Smooth muscle cell (in vitro differentiated cells): ENCODE results near the gene ZNHIT6. TPM values are rescaled to one million over a fixed set of nuclear protein-coding genes. Genes with fewer than 3 reads are reported as not detected.

ENCODE experiments used
- DNase-seq: peaks from one replicate; lab custom pipeline; 2025; ENCODE audit not compliant: unreplicated experiment; lab: John Stamatoyannopoulos, UW
- H2AFZ ChIP-seq: fragments of 200-600 bp; sonication (generic); 2 replicates; pipeline ENCODE4 v1.6.0; 2016; ENCODE audit warnings: antibody characterized with exemption, low read depth, mild to moderate bottlenecking
- H3F3A ChIP-seq: fragments of 200-600 bp; sonication (generic); 2 replicates; pipeline ENCODE4 v1.6.0; 2017; ENCODE audit warnings: antibody characterized with exemption, low read depth
- H3K27ac ChIP-seq: fragments of 200-600 bp; sonication (generic); 2 replicates; pipeline ENCODE4 v1.5.1; 2016; ENCODE audit warnings: low read depth, mild to moderate bottlenecking
- H3K27me3 ChIP-seq: fragments of 200-600 bp; sonication (generic); 2 replicates; pipeline ENCODE4 v1.6.1; 2016; ENCODE audit warnings: low read depth, mild to moderate bottlenecking
- H3K36me3 ChIP-seq: fragments of 200-600 bp; sonication (generic); 2 replicates; pipeline ENCODE4 v1.5.1; 2016; ENCODE audit warnings: low read depth
- H3K4me1 ChIP-seq: fragments of 200-600 bp; sonication (generic); 2 replicates; pipeline ENCODE4 v1.5.1; 2016; ENCODE audit warnings: low read depth
- H3K4me2 ChIP-seq: fragments of 200-600 bp; sonication (generic); 2 replicates; pipeline ENCODE4 v1.6.0; 2016; ENCODE audit warnings: mild to moderate bottlenecking
- H3K4me3 ChIP-seq: fragments of 200-600 bp; sonication (generic); 2 replicates; pipeline ENCODE4 v1.5.1; 2016; ENCODE audit warnings: mild to moderate bottlenecking
- H3K79me2 ChIP-seq: fragments of 200-600 bp; sonication (generic); 2 replicates; pipeline ENCODE4 v1.6.0; 2016; ENCODE audit warnings: low read depth, mild to moderate bottlenecking
- H3K9ac ChIP-seq: fragments of 200-600 bp; sonication (generic); 2 replicates; pipeline ENCODE4 v1.6.0; 2016; ENCODE audit warnings: low read depth
- H3K9me3 ChIP-seq: fragments of 200-600 bp; sonication (generic); replicated peaks from 2 replicates; pipeline ENCODE4 v1.5.1; 2016; ENCODE audit warnings: low read depth
- H4K20me1 ChIP-seq: fragments of 200-600 bp; sonication (generic); 2 replicates; pipeline ENCODE4 v1.6.0; 2016; ENCODE audit warnings: low read depth
- WGBS: methylation state at CpG from one replicate; pipeline ENCODE4 v1.1.7; 2016; ENCODE audit warnings: low lambda C conversion rate; 5-methylcytosine and 5-hydroxymethylcytosine counted together
- polyA plus RNA-seq: library from polyadenylated mRNA; unstranded; fragments of >200 nt; fragmentation: Nextera tagmentation; extraction: Ambion mirVana; gene quantifications from 2 replicates; pipeline ENCODE4 v1.2.1, GENCODE V29; 2016
- total RNA-seq: library from RNA; depleted of rRNA; stranded (reverse); fragments of >200 nt; gene quantifications from 2 replicates; pipeline ENCODE4 v1.2.3, GENCODE V29; 2014
- TF ChIP-seq, protein P1 (sequence below): fragments of 200-600 bp; sonication (generic); IDR thresholded peaks from 2 replicates; pipeline ENCODE4 v1.5.1; 2017; ENCODE audit warnings: borderline replicate concordance, mild to moderate bottlenecking, antibody characterized with exemption; ENCODE audit not compliant: insufficient read depth, poor library complexity, severe bottlenecking

Gene ZNHIT6
- total and polyA plus RNA-seq, 2 experiments from 2014 or later: 15.0 to 15.5 TPM

DNA sequence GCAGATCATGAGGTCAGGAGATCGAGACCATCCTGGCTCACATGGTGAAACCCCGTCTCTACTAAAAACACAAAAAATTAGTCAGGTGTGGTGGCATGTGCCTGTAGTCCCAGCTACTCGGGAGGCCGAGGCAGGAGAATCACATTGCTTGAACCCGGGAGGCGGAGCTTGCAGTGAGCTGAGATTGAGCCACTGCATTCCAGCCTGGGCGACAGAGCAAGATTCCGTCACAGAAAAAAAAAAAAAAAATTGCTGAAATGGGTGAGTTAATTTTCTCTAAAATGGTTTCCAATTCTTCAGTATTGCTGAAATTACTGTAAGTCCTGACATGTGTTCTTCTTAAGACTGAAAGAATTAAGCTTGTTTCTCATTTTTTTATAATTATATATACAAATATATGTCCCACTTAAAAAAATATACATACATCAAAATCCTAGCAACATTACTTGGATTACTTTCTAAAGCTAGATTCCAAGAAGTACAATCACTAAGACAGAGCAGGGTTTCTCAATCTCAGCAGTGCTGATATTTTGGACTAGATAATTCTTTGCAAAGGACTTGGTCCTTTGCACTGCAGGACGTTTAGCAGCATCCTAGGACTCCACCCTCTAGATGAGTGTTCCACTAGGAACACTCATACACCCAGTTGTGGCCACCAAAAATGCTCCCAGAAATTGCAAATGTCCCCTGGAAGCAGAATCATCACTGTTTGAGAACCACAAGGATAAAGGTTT, 24.8 kb downstream of the ZNHIT6 start:
- no peak for DNase-seq
- no peak overlapping the region for H3K9ac ChIP-seq
- peaks cover 4% of the 10 kb centered on the region for H3K36me3 ChIP-seq
- H4K20me1 ChIP-seq: no peaks in the 10 kb centered on the region
- H3K27me3 ChIP-seq: no peaks in the 10 kb centered on the region
- H3K4me3 ChIP-seq: no peak overlapping the region
- no peaks in the 10 kb centered on the region for H3K4me1 ChIP-seq
- H3F3A ChIP-seq: no peaks in the 10 kb centered on the region
- H3K79me2 ChIP-seq: peaks cover 13% of the 10 kb centered on the region
- H2AFZ ChIP-seq: no peak overlapping the region
- TF ChIP-seq, protein P1, sequence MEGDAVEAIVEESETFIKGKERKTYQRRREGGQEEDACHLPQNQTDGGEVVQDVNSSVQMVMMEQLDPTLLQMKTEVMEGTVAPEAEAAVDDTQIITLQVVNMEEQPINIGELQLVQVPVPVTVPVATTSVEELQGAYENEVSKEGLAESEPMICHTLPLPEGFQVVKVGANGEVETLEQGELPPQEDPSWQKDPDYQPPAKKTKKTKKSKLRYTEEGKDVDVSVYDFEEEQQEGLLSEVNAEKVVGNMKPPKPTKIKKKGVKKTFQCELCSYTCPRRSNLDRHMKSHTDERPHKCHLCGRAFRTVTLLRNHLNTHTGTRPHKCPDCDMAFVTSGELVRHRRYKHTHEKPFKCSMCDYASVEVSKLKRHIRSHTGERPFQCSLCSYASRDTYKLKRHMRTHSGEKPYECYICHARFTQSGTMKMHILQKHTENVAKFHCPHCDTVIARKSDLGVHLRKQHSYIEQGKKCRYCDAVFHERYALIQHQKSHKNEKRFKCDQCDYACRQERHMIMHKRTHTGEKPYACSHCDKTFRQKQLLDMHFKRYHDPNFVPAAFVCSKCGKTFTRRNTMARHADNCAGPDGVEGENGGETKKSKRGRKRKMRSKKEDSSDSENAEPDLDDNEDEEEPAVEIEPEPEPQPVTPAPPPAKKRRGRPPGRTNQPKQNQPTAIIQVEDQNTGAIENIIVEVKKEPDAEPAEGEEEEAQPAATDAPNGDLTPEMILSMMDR: no peak
- no peak overlapping the region for H3K27ac ChIP-seq
- 97% methylated on average over 9 of the region's 9 CpGs for WGBS
- no peaks in the 10 kb centered on the region for H3K9me3 ChIP-seq
- no peak overlapping the region for H3K4me2 ChIP-seq

DNA sequence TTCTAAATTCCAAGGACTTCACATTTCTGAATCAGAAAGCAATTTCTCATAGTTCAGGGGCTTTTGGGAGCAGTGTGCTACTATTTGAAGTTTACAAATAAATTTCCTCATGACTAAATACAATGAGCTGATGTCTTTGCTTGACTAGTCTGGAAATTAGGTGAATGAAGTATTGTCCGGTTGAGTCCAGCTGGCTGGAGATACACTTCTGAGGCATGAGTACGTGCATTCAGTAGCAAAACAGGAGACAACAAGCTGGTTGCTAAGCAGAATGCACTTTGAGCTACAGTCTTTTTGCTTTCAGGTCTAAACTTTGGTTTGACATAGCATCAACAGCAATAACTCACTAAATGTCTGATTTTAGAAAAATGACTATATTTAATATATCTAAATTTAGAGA, 27.1 kb downstream of the ZNHIT6 start:
- Histone ChIP-seq H3K4me2 (no peak overlapping the region), H3K4me3 (no peak overlapping the region), H3K79me2 (peaks cover 13% of the 10 kb centered on the region), H3K27me3 (no peaks in the 10 kb centered on the region), H3K36me3 (peaks cover 21% of the 10 kb centered on the region), H3K4me1 (no peaks in the 10 kb centered on the region), H3K9ac (no peak overlapping the region), H3K27ac (no peak overlapping the region), H2AFZ (no peak overlapping the region), H3K9me3 (no peaks in the 10 kb centered on the region), H3F3A (no peaks in the 10 kb centered on the region), H4K20me1 (no peaks in the 10 kb centered on the region)
- WGBS: 84% methylated on average over 2 of the region's 2 CpGs
- no peak for DNase-seq
- TF ChIP-seq, protein P1: no peak

DNA sequence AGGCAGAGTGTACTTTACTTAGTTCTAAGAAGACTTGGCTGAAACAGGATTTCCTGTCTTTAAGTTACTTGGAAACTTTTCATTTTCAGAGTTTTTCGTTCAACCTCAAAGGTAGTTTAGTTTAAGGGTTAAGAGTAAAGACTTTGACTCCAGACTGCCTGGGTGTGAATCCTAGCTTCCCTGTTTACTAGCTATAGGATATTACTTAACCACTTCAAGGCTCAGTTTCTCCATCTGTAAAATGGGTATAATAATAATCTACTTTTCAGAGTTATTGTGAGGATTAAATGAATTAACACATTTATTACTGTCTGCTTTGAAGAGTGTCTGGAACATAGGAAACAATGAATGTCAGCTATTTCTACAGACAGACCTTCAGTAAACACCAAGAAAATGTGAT, 30.0 kb downstream of the ZNHIT6 start:
- Histone ChIP-seq H3K4me2 (no peak overlapping the region), H3K27me3 (no peaks in the 10 kb centered on the region), H4K20me1 (no peaks in the 10 kb centered on the region), H3K36me3 (peaks cover 21% of the 10 kb centered on the region), H3K4me1 (no peaks in the 10 kb centered on the region), H3K4me3 (no peak overlapping the region), H3K9ac (no peak overlapping the region), H3K79me2 (peaks cover 13% of the 10 kb centered on the region), H3K27ac (no peak overlapping the region), H3F3A (no peaks in the 10 kb centered on the region), H2AFZ (no peak overlapping the region), H3K9me3 (no peaks in the 10 kb centered on the region)
- DNase-seq: no peak
- TF ChIP-seq, protein P1: no peak
- whole genome bisulfite sequencing: 88% methylated on average over 1 of the region's 1 CpG

DNA sequence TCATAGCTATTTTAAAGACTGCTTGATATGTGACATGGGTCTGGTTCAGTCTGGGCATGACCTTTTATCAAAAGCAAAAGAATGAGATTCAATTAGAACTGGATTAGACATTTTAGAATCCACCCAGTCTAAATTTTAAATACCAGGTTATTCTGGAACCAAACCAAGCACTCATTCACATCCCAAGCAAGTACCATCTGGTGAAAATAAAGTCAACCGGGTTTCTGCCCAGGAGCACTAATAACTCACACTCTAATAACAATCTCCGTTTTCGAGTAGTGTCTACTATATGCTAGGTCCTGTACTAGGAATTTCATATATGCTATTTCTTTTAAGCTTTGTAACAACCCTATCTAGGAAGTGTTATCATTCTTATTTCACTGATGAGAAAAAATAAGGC, 30.6 kb downstream of the ZNHIT6 start:
- H3K4me2 ChIP-seq: no peak overlapping the region
- WGBS: 97% methylated on average over 3 of the region's 3 CpGs
- TF ChIP-seq, protein P1: no peak
- DNase-seq: no peak
- H2AFZ ChIP-seq: no peak overlapping the region
- H4K20me1 ChIP-seq: no peaks in the 10 kb centered on the region
- no peak overlapping the region for H3K4me3 ChIP-seq
- H3K9me3 ChIP-seq: no peaks in the 10 kb centered on the region
- no peaks in the 10 kb centered on the region for H3F3A ChIP-seq
- H3K9ac ChIP-seq: no peak overlapping the region
- H3K27me3 ChIP-seq: no peaks in the 10 kb centered on the region
- no peaks in the 10 kb centered on the region for H3K4me1 ChIP-seq
- peaks cover 11% of the 10 kb centered on the region for H3K79me2 ChIP-seq
- no peak overlapping the region for H3K27ac ChIP-seq
- H3K36me3 ChIP-seq: peaks cover 21% of the 10 kb centered on the region
